KOPT-K1 (cell line): ENCODE measurements around the gene SNX14.
"Not testable (repeated sequence)": the region's sequence is repeated elsewhere in the genome, so short reads cannot be mapped to it uniquely, and the experiment has no call there.

Experiments
- H3K27ac ChIP-seq: fragments of 200-600 bp; sonication (generic); 2 replicates; pipeline ENCODE4 v1.5.1; 2016; ENCODE audit warnings: antibody characterized with exemption, mild to moderate bottlenecking, low read depth, low read length; ENCODE audit not compliant: poor library complexity, severe bottlenecking
- H3K36me3 ChIP-seq: fragments of 200-600 bp; sonication (generic); 2 replicates; pipeline ENCODE4 v1.5.1; 2017; ENCODE audit warnings: antibody characterized with exemption, mild to moderate bottlenecking, low read length, moderate library complexity; ENCODE audit not compliant: insufficient read depth
- H3K9me3 ChIP-seq: fragments of 200-600 bp; sonication (generic); 2 replicates; pipeline ENCODE4 v1.5.1; 2017; ENCODE audit warnings: antibody characterized with exemption, low read length, mild to moderate bottlenecking; ENCODE audit not compliant: insufficient read depth, poor library complexity, severe bottlenecking

The SNX14 gene, protein sequence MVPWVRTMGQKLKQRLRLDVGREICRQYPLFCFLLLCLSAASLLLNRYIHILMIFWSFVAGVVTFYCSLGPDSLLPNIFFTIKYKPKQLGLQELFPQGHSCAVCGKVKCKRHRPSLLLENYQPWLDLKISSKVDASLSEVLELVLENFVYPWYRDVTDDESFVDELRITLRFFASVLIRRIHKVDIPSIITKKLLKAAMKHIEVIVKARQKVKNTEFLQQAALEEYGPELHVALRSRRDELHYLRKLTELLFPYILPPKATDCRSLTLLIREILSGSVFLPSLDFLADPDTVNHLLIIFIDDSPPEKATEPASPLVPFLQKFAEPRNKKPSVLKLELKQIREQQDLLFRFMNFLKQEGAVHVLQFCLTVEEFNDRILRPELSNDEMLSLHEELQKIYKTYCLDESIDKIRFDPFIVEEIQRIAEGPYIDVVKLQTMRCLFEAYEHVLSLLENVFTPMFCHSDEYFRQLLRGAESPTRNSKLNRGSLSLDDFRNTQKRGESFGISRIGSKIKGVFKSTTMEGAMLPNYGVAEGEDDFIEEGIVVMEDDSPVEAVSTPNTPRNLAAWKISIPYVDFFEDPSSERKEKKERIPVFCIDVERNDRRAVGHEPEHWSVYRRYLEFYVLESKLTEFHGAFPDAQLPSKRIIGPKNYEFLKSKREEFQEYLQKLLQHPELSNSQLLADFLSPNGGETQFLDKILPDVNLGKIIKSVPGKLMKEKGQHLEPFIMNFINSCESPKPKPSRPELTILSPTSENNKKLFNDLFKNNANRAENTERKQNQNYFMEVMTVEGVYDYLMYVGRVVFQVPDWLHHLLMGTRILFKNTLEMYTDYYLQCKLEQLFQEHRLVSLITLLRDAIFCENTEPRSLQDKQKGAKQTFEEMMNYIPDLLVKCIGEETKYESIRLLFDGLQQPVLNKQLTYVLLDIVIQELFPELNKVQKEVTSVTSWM

DNA sequence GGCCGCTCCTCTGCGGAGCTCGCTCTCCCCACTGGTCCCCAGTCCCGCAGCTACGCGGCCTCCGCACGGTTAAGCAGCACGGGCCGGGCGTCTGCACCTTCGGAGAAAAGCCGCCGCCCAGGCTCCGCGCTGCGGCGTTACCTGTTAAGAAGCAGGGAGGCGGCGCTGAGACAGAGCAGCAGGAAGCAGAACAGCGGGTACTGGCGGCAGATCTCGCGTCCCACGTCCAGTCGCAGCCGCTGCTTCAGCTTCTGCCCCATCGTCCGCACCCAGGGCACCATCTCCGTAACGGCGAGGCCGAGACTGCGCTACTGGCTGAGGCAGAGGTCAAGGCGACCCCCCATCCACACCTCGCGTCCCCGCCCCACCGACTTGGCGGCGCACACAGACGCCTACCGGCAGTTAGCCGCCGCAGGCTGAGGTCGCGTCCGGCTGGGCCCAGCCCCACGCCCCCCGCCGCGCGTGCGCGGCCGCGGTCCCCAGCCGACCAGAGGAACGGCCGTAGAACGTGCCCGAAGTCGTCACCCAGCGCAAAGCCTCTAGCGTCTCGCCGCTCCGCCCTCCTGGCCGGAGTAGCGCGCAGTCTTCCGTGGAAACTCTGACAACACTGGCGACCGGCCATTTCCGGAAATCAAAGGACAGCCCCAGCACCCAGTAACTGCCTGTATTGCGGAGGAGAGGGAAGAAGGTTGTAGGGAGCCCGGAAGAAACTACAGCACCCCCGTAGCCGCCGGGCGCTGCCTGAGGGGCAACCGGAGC is at the start of gene SNX14:
TSS of gene SNX14 (minus strand) at position 421 of the 759 bp plus-strand sequence. CDS start at position 281, 140 bp downstream.
- H3K9me3 ChIP-seq = no peaks in the 10 kb centered on the region
- H3K36me3 ChIP-seq = peaks cover 13% of the 10 kb centered on the region
- H3K27ac ChIP-seq = peak within 1 kb of the TSS; percentile 74

DNA sequence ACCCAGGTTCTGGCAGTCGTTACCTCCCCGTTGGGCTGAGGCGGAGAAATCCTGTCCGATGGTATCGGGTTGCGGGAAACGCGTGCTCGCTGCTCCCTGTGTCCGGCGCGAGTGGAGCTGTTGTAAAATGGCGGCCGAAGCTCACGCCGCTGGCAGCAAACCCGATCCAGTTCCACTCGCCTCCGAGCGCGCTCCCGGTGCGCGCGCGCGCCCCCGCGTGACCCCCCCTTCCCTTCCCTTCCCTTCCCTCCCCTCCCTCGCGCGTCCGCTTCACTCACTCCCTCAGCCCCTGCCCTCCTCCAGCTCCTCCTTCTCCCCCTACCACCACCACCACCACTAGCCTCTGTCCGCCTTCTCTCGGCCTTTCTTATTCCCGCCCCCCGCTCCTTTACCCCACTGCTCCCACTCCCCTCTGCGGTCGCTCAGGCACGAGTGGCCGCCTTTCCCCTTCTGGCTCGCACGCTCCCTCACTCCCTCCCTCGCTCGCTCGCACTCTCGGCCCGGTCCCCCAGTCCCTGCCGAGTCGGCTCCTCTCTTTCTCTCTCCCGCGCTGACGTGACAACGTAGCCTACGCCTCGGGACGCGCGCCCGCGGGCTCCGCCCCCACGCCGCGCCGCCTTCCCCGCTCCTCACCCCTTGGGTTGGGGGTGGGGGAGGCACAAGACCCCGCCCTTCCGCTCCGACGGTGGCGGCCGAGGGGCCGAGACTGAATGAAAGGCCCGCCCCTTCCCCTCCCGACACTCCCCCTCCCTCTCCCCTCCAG is 49.3 kb upstream of the SNX14 start, which contains the start of gene SYNCRIP:
TSS of gene SYNCRIP (minus strand) at position 113 of the 763 bp plus-strand sequence. CDS start 1,447 bp downstream, outside the sequence.
- Histone ChIP-seq H3K9me3 (no peaks in the 10 kb centered on the region), H3K27ac (peak within 1 kb of the TSS; percentile 97), H3K36me3 (peaks cover 38% of the 10 kb centered on the region)

DNA sequence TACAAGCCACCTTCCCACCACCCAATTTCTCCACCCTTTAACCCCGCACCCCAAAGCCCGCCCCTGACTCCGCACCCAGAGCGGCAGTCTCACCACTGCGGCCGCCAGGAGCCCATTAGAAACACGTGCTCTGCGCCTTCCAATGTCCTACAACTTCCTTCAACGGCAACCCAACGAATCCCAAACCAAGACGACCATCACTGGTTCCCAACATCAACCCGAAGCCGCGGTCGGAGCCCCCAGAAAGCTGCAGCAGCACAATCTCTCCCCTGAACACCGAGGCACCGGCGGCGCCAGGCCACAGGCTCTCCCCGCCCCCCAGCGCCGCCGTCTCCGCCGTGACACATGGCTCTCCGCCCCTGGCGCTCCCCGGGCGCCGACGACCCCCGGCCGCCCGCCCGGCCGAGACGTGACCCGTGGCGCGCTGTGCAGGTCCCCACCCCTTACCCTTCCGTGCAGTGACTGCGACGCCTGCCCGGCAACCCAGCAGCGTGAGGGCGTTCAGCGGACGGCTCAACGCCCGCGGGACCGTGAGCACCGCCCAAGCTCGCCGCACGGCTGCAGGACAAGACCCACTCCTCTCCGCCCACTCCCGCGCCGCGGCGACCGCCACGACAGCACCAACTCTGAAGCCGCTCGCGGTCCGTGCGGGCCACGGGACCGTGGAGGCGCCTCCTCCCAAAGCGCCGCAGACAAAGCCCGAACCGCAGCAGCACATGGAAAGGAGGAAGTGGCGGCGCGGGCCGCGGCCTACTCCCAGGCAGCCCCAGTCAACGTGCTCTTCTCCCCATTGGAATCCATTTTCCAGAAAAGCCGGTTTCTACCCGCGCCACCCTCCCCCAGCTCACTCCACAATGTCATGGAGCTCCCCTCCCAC is 48.5 kb upstream of the SNX14 start:
- Histone ChIP-seq H3K27ac (peak overlapping the region; percentile 97), H3K36me3 (peaks cover 46% of the 10 kb centered on the region), H3K9me3 (no peaks in the 10 kb centered on the region)

DNA sequence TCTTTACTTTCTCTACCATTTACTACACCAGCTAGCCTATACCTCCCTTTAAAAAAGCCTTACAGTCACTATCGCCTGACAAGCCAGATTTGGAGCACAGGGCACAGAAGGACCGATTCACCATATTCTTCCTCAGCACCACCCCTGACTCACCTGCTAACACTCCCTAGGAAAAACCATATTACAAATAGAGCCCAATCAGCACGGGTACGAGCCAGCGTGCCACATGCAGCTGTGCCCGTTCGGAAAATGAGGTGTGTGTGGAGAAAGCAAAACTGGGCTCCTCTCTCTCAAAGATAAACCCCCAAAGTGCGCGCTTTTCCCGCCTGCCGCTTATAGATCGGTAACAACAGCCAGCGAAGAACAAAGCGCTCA is 47.9 kb upstream of the SNX14 start:
- Histone ChIP-seq H3K36me3 (peaks cover 52% of the 10 kb centered on the region), H3K9me3 (no peaks in the 10 kb centered on the region), H3K27ac (peak overlapping the region; percentile 97)

DNA sequence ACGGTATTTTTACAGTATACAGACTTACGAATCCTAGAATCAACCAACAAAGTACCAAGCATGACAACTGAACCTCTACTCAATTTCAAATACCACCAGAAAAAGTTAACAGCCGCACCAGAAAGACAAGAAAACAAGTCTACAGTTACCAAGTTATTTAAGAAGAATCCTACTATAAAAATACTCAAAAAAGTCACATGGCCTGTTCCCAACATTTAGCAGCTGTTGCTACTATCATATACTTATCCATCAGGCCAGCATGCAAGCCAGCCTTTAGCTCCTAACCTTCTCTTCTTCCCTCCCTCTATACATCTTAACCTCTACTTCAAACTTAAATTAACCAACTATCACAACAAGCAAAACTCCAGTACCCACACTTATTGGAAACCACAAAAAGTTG is 47.2 kb upstream of the SNX14 start:
- Histone ChIP-seq H3K27ac (peak overlapping the region; percentile 97), H3K36me3 (peaks cover 59% of the 10 kb centered on the region), H3K9me3 (no peaks in the 10 kb centered on the region)

DNA sequence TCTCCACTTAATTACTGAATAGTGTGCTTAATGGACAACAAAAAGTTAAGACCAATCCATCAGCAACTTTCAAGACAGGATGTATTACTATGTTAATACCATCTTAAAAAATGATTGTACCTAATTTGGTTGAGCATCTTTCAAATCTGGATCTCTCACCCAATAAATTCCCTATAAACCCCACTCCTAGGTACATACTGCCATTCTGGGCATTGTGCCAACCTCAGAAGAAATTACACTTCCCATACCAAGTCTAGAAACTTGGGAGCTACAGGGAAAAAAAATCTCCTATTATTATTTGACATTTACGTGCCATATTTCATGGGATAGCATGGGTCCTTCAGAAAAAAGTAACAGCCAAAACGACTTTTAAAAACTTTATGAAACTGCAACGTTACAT is 43.9 kb upstream of the SNX14 start:
- H3K36me3 ChIP-seq = peaks cover 90% of the 10 kb centered on the region
- no peaks in the 10 kb centered on the region for H3K9me3 ChIP-seq
- no peak overlapping the region for H3K27ac ChIP-seq

DNA sequence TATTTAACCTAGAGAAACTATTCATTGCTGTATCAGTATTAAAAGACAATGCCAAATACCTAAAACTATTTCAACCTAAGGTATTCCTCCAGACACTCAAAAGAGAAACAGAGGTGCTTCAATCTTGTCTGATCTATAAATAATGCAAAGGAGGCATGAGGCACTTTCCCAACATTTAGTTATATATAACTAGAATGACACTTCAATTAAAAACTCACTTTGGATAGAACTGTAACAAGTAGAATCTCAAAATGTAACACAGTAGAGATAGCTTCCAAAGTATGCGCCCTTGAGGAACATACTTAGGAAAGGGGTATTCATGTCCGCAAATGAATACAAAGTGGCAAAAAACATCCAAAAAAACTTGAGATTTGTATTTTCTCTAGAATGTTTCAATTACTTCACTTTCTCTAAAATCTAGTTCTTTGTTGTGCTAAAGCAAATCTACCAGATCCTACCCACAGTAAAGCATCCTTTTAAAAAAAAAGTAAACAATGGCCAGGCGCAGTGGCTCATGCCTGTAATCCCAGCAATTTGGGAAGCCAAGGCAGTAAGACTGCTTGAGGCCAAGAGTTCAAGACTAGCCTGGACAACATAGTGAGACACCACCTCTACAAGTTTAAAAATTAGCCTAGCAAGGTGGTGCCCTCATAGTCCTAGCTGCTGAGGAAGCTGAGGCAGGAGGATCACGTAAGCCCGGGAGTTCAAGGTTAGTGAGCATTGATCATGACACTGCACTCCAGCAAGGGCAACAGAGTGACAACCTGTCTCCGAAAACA is 38.7 kb upstream of the SNX14 start:
- no peaks in the 10 kb centered on the region for H3K9me3 ChIP-seq
- no peak overlapping the region for H3K27ac ChIP-seq
- peaks cover 98% of the 10 kb centered on the region for H3K36me3 ChIP-seq

DNA sequence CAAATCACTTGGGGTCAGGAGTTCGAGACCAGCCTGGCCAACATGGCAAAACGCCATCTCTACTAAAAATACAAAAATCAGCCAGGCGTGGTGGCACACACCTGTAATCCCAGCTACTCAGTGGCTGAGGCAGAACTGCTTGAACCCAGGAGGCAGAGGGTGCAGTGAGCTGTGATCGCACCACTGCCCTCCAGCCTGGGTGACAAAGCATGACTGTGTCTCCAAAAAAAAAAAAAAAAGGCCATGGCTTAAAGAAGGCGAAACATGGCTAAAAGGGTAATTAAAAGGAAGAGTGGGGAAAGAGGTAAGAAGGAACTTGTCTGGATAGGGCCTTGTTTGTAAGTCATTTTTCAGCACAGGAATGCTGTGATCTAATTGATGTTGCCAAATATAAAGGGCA is 37.5 kb upstream of the SNX14 start:
- not testable (repeated sequence) for H3K27ac ChIP-seq, H3K9me3 ChIP-seq
- H3K36me3 ChIP-seq = peaks cover 98% of the 10 kb centered on the region

DNA sequence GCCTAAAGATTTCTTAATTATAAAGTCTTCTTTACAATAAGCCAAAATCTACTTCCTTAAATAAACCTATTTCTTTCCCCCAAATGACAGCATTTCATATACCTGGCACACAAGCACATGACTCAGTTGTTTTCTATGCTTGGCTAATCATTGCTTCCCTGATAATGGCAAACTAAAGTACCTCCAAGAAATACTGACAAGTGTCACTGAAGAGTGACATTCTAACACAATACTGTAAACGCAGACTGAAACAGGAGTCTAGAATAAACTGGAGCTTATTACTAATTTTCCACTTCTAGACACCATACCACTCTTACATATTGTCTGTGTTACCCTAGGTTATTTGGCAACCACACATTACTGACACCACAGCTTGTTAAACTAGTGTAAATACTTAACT is 34.7 kb upstream of the SNX14 start:
- no peak overlapping the region for H3K27ac ChIP-seq
- H3K36me3 ChIP-seq = peaks cover 98% of the 10 kb centered on the region
- no peaks in the 10 kb centered on the region for H3K9me3 ChIP-seq

DNA sequence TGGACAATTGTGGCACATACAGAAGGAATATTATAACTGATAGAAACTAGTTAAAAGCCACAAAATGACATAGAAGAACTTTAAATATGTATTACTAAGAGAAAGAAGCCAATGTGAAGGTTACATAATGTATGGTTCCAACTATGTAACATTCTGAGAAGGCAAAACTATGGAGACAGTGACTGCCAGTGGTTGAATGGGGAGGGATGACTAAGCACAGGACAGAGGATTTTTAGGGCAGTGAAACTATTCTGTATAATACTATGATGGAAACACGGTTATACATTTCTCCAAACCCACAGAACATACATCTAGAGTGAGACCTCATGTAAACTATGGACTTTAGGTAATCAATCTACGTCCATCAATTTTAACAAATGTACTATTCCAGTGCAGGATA is 26.6 kb upstream of the SNX14 start:
- Histone ChIP-seq H3K36me3 (peaks cover 100% of the 10 kb centered on the region), H3K9me3 (no peaks in the 10 kb centered on the region), H3K27ac (no peak overlapping the region)

DNA sequence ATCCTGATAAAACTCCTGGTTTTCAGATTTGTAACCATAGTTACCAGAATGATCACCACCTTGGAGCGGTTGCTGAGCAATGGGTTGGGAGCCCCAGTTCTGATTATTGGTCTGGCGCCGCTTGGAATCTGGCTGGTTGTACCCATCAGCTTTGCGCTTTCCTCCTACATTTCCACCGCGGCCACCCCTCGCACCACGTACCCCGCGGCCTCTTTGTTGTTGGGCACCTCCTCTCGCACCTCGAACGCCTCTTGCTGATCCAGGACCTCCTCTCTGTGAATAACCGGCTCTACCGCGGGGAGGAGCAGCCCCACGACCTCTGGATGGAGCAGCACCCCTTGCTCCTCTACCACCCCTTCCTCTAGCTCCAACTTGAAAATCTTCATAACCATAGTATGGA is 21.1 kb upstream of the SNX14 start:
- Histone ChIP-seq H3K27ac (no peak overlapping the region), H3K9me3 (no peaks in the 10 kb centered on the region), H3K36me3 (peaks cover 100% of the 10 kb centered on the region)

DNA sequence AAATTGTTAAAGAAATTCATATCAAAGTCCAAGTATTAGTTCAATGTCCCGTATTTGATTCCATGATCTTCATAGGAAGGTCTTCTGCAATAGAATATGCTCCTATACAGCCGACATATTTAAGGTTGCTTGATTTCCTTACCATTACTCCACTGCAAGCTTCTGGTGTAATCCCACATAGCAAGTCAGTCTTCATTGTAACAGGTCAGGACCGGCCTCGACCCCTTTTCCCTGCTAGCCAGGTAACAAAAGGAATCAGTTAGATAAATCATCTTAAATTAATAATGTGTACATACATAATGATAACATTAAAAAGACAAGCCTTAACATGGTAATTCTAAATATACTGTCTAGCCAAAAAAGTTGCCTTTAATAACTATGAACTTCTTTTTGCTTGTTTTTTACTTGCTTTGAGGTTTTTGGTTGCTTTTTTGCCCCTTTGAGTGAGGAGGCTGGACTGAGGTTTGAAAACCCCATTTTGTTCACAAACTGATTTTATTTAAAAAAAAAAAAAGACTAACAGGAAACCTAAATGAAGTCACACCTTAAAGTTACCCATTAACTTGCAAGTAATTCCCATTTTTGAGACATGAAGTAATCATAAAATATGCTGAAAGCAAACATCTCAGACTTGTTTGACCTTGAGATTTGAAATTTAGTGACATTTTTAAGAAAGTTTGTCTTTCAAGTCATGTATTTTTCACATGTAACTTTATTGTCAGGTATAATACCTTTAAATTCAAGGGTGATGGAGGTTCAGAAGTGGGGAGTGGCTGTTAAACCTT is 19.2 kb upstream of the SNX14 start:
- no peaks in the 10 kb centered on the region for H3K9me3 ChIP-seq
- H3K36me3 ChIP-seq = peaks cover 100% of the 10 kb centered on the region

More for the DNA sequence above, 19.2 kb upstream of the SNX14 start:
- H3K27ac ChIP-seq = no peak overlapping the region
